Measurements from ENCODE around the gene PGPEP1. TPM values are rescaled to one million over a fixed set of nuclear protein-coding genes. Genes with fewer than 3 reads are reported as not detected.
"Not testable (repeated sequence)": the region's sequence is repeated elsewhere in the genome, so short reads cannot be mapped to it uniquely, and the experiment has no call there.

PGPEP1 gene
- polyA plus RNA-seq, 3 donors from 2014 or later: 8.2 to 20.6 (median 17.5) TPM

DNA sequence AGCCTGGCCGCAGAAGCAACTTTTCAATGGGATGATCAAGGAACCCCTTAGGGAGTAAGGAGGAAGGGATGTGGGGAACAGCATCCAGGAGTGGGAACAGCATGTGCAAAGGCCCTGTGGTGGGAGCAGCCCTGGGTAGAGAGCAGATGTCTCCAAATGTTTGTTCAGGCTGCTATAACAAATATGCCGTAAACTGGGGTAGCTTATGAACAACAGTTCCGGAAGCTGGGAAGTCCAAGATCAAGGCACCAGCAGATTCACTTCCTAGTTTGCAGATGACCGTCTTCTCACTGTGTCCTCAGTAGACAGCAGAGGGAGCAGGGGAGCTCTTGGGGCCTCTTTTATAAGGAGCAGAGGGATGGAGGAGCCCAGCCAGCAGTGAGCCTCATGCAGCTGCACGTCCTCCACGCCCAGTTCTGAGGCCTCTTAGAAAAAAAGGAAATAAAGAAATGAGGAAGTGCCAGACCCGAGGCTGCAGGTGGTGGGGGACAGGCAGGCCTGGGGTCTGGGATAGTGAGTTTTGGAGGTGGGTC lies 61.2 kb downstream of the PGPEP1 start:
- Mint-ChIP-seq H3K27ac (peak overlapping the region in 1 of 6 donors; percentile 17), H3K4me1 (peaks cover 5 to 11% of the 10 kb centered on the region in 2 donors)
- DNase-seq: no peak

DNA sequence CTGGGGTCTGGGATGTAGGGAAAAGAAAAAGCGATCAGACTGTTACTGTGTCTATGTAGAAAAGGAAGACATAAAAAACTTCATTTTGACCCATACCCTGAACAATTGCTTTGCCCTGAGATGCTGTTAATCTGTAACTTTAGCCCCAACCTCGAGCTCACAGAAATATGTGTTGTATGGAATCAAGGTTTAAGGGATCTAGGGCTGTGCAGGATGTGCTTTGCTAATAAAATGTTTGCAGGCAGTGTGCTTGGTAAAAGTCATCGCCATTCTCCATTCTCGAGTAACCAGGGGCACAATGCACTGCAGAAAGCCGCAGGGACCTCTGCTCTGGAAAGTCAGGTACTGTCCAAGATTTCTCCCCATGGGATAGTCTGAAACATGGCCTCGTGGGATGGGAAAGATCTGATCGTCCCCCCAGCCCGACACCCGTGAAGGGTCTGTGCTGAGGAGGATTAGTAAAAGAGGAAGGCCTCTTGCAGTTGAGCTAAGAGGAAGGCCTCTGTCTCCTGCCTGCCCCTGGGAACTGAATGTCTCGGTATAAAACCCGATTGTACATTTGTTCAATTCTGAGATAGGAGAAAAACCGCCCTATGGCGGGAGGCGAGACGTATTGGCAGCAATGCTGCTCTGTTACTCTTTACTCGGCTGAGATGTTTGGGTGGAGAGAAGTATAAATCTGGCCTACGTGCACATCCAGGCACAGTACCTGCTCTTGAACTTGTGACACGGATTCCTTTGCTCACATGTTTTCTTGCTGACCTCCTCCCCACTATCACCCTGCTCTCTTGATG lies 62.3 kb downstream of the PGPEP1 start:
- H3K27me3 Mint-ChIP-seq (ENCODE audit: low read depth in 3 of 3); DNase-seq; H3K4me3 Mint-ChIP-seq; H3K4me1 Mint-ChIP-seq; H3K27ac Mint-ChIP-seq; H3K9me3 Mint-ChIP-seq; H3K36me3 Mint-ChIP-seq: not testable (repeated sequence)

More for the DNA sequence above, 61.2 kb downstream of the PGPEP1 start:
- Mint-ChIP-seq H3K36me3 (no peaks in the 10 kb centered on the region), H3K4me3 (no peak overlapping the region), H3K9me3 (no peaks in the 10 kb centered on the region), H3K27me3 (ENCODE audit: low read depth in 3 of 3) (peaks cover 1 to 7% (median 4%) of the 10 kb centered on the region in 3 donors)

GRCh38 chr19:18405754-18406153 lies 65.4 kb downstream of the PGPEP1 start:
- not testable (repeated sequence) for DNase-seq; H3K9me3 Mint-ChIP-seq; H3K27ac Mint-ChIP-seq; H3K4me1 Mint-ChIP-seq; H3K4me3 Mint-ChIP-seq; H3K36me3 Mint-ChIP-seq; H3K27me3 Mint-ChIP-seq (ENCODE audit: low read depth in 3 of 3)

DNA sequence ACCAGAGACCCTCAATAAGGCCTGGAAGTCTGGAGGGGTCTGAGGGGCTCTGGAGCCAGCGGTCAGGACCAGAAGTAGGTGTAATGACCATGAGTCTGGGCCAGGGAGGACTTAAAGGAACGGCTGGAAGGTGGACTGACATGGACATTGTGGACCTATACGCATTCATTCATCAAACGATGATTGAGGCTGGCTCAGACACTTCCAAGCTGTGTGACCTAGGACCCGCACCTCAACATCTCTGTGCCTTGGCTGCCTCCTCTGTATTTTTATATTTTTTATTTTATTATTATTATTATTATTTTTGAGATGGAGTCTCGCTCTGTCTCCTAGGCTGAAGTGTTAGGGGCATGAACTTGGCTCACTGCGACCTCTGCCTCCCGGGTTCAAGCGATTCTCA lies 66.4 kb downstream of the PGPEP1 start:
- Mint-ChIP-seq H3K4me1 (peaks cover 7 to 9% of the 10 kb centered on the region in 2 donors), H3K27me3 (ENCODE audit: low read depth in 3 of 3) (peaks cover 4 to 10% (median 9%) of the 10 kb centered on the region in 3 donors), H3K9me3 (no peaks in the 10 kb centered on the region), H3K27ac (no peak overlapping the region), H3K36me3 (no peaks in the 10 kb centered on the region), H3K4me3 (no peak overlapping the region)
- no peak for DNase-seq

- Mint-ChIP-seq H3K4me3 (no peak overlapping the region), H3K27ac (no peak overlapping the region), H3K36me3 (no peaks in the 10 kb centered on the region), H3K27me3 (ENCODE audit: low read depth in 3 of 3) (peaks cover 3 to 10% (median 9%) of the 10 kb centered on the region in 3 donors), H3K4me1 (peaks cover 7 to 12% of the 10 kb centered on the region in 2 donors), H3K9me3 (no peaks in the 10 kb centered on the region)
- DNase-seq: no peak
Measured at GRCh38 chr19:18408053-18408476, 67.7 kb downstream of the PGPEP1 start.

GRCh38 chr19:18412610-18413239 lies 72.3 kb downstream of the PGPEP1 start:
- no peak for DNase-seq
- peaks cover 41 to 43% of the 10 kb centered on the region in 2 donors for H3K4me1 Mint-ChIP-seq
- peak overlapping the region in 1 of 6 donors; percentile 59 for H3K27ac Mint-ChIP-seq
- no peaks in the 10 kb centered on the region for H3K36me3 Mint-ChIP-seq
- H3K4me3 Mint-ChIP-seq: no peak overlapping the region
- no peaks in the 10 kb centered on the region for H3K9me3 Mint-ChIP-seq
- peaks cover 13 to 22% (median 17%) of the 10 kb centered on the region in 3 donors for H3K27me3 Mint-ChIP-seq (ENCODE audit: low read depth in 3 of 3)

DNA sequence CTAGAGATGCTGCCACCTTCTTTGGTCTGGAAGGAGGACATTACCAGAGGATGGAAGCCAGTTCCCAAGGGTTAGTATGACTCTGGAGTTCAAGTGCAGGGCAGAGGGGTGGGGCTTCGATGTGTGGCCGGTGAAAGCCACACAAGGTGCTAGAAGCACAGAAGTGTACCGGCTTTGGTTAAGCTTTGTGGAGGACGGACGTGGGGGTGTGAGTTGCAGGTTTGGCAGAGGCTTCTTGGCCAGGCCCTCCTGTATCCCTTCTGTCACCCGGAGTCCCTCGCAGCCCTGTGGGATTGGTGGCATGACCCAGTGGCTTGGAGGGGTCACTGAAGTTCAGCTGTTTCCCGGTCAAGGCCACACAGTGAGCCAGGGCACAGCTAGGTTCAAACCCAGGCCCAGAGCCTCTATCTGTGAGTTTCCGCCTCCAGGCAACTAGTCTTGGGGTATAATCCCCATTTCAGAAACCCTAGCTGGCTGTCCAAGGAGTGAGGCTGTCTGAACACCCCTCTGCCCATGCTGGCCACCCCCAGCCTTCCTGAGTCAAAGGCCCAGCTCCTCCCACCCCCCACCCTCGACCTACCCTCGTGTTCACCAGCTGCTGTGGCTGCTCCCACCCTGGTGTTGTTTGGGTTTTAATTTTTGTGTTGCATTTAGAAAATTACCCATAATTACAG lies 74.2 kb downstream of the PGPEP1 start:
- Mint-ChIP-seq H3K27me3 (ENCODE audit: low read depth in 3 of 3) (peaks cover 23 to 29% (median 24%) of the 10 kb centered on the region in 3 donors), H3K4me1 (peaks cover 53 to 54% of the 10 kb centered on the region in 2 donors), H3K4me3 (peak overlapping the region; percentile 27 to 69 (median 55)), H3K36me3 (no peaks in the 10 kb centered on the region), H3K9me3 (no peaks in the 10 kb centered on the region), H3K27ac (peak overlapping the region; percentile 70 to 89 (median 87))
- DNase-seq: peak; percentile 57 to 66 (median 58)

GRCh38 chr19:18415178-18415867 lies 74.9 kb downstream of the PGPEP1 start:
- Mint-ChIP-seq H3K36me3 (no peaks in the 10 kb centered on the region), H3K4me1 (peaks cover 55 to 57% of the 10 kb centered on the region in 2 donors), H3K4me3 (peak overlapping the region in 4 of 5 donors; percentile 59 to 85 (median 68)), H3K27ac (peak overlapping the region; percentile 83 to 98 (median 94)), H3K27me3 (ENCODE audit: low read depth in 3 of 3) (peaks cover 23 to 32% (median 24%) of the 10 kb centered on the region in 3 donors), H3K9me3 (no peaks in the 10 kb centered on the region)
- no peak for DNase-seq

DNA sequence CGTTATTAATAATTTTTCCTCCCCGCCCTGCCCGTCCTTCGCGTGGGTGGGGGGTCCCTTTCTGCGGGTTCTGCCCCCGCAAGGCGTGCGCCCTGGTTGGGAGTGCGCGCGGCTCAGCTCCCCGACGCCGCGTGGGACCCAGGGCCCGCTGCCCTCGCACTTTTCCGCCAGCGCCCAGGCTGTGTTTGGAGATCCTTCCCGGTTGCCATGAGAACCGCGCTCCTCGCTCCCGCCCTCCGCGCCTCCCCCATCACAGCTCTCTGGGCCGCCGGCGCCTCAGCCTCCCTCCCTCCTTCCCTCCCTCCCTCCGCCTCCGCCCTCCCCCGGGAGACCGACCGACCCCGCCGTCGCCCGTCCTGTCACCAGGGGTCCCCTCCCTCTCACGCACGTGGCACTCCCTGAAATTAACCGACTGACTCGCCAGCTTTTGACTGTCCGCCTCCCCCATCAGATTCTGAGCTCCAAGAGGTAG lies 76.4 kb downstream of the PGPEP1 start:
- peaks cover 65 to 66% of the 10 kb centered on the region in 2 donors for H3K4me1 Mint-ChIP-seq
- peak; percentile 80 to 84 (median 82) for DNase-seq
- no peaks in the 10 kb centered on the region for H3K36me3 Mint-ChIP-seq
- H3K27ac Mint-ChIP-seq: peak overlapping the region; percentile 68 to 98 (median 96)
- H3K27me3 Mint-ChIP-seq (ENCODE audit: low read depth in 3 of 3): peaks cover 17 to 28% (median 24%) of the 10 kb centered on the region in 3 donors
- H3K4me3 Mint-ChIP-seq: peak overlapping the region; percentile 79 to 90 (median 85)
- H3K9me3 Mint-ChIP-seq: no peaks in the 10 kb centered on the region

GRCh38 chr19:18417250-18418028 lies 77.0 kb downstream of the PGPEP1 start:
- Mint-ChIP-seq H3K9me3 (no peaks in the 10 kb centered on the region), H3K27ac (peak overlapping the region; percentile 89 to 99 (median 98)), H3K36me3 (no peaks in the 10 kb centered on the region), H3K4me3 (peak overlapping the region; percentile 87 to 91 (median 90)), H3K27me3 (ENCODE audit: low read depth in 3 of 3) (peaks cover 17 to 28% (median 24%) of the 10 kb centered on the region in 3 donors), H3K4me1 (peaks cover 71 to 73% of the 10 kb centered on the region in 2 donors)
- peak; percentile 56 to 62 (median 61) for DNase-seq

DNA sequence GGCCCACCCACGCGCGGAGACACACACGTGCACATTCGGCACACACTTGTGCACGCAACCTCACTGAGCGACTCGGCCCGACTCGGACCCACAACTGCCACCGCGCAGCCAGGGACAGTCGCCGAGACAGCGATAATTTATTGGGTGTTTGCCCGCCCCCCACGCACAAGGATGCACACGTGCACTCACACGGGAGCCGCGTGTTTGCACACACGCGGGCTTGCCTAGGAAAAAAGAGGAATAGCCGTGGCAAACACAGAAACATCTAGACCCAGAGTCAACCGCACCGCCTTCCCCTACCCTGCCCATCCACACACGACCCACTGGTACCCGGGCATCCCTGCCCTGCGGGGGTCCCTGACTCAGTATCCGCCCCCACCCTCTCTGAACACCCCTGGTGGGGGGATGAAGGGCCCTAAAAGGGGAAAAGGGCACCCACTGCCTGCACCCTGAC lies 77.7 kb downstream of the PGPEP1 start:
- no peaks in the 10 kb centered on the region for H3K36me3 Mint-ChIP-seq
- no peaks in the 10 kb centered on the region for H3K9me3 Mint-ChIP-seq
- H3K27ac Mint-ChIP-seq: peak overlapping the region; percentile 89 to 99 (median 98)
- peaks cover 17 to 28% (median 28%) of the 10 kb centered on the region in 3 donors for H3K27me3 Mint-ChIP-seq (ENCODE audit: low read depth in 3 of 3)
- peak overlapping the region; percentile 87 to 91 (median 88) for H3K4me3 Mint-ChIP-seq
- peaks cover 74 to 79% of the 10 kb centered on the region in 2 donors for H3K4me1 Mint-ChIP-seq
- no peak for DNase-seq

GRCh38 chr19:18418483-18419194 lies 78.2 kb downstream of the PGPEP1 start:
- Mint-ChIP-seq H3K36me3 (no peaks in the 10 kb centered on the region), H3K27me3 (ENCODE audit: low read depth in 3 of 3) (peaks cover 17 to 28% (median 28%) of the 10 kb centered on the region in 3 donors), H3K27ac (peak overlapping the region; percentile 89 to 99 (median 98)), H3K4me3 (peak overlapping the region; percentile 87 to 91 (median 88)), H3K9me3 (no peaks in the 10 kb centered on the region), H3K4me1 (peaks cover 79 to 85% of the 10 kb centered on the region in 2 donors)
- peak; percentile 73 to 79 (median 76) for DNase-seq
